Measurements from ENCODE around the gene APBA1.

APBA1 gene

DNA sequence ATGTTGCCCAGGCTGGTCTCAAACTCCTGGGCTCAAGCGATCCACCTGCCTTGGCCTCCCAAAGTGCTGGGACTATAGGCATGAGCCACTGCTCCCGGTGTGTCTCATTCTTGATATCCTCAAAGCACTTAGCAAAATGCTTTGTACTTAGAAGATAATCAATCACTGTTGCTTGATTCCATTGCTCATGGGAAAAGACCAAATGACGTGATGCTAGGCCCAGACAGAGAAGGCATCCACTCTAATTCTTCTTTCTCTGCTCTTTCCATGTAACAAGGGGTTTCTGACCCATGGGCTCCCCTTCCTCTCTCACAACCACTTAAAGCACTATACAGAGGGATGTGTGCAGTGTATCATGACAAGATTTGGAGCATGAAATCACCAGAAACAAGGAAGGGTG, 83.0 kb downstream of the APBA1 start:
- TF ChIP-seq FOXP2 (optimal IDR thresholded peaks at IDR 0.05; ENCODE audit: borderline replicate concordance, extremely low read depth, extremely low read length, insufficient read depth): no peak
- no peak for TF ChIP-seq TAF1 (IDR thresholded peaks at IDR 0.05; ENCODE audit: borderline replicate concordance, insufficient read depth, low read length)

DNA sequence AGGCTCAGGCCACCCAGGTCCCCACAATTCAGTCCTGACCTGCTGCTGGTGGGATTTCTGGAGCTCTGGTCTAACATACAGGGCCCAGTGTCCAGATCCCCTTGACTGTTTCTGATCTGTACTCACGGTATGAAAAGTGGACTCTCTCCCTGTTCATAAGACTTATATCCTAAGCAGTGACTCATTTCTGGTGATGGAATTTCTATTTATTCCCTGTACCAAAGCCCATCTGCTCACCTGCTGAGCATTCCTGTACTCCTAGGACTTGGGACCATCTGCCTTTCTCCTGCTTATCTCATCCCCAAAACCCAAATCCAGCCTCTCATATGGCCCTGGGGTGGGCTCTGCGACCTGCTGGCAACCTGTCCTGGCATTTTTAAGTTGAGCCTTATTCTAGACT, 86.6 kb downstream of the APBA1 start:
- TF ChIP-seq REST (IDR thresholded peaks at IDR 0.05; ENCODE audit: insufficient read depth in 1 of 2, low read depth in 2 of 2, low read length in 2 of 2) (no peak), TAF1 (IDR thresholded peaks at IDR 0.05; ENCODE audit: borderline replicate concordance, insufficient read depth, low read length) (no peak), FOXP2 (optimal IDR thresholded peaks at IDR 0.05; ENCODE audit: borderline replicate concordance, extremely low read depth, extremely low read length, insufficient read depth) (no peak), POLR2AphosphoS5 (IDR thresholded peaks at IDR 0.05; ENCODE audit: low read depth, low read length) (no peak), SIN3A (IDR thresholded peaks at IDR 0.05; ENCODE audit: borderline replicate concordance, insufficient read depth, low read length) (no peak)

GRCh38 chr9:69584759-69585158, 87.4 kb downstream of the APBA1 start:
- TF ChIP-seq TAF1 (IDR thresholded peaks at IDR 0.05; ENCODE audit: borderline replicate concordance, insufficient read depth, low read length): no peak
- TF ChIP-seq REST (IDR thresholded peaks at IDR 0.05; ENCODE audit: insufficient read depth in 1 of 2, low read depth in 2 of 2, low read length in 2 of 2): no peak
- no peak for TF ChIP-seq POLR2AphosphoS5 (IDR thresholded peaks at IDR 0.05; ENCODE audit: low read depth, low read length)
- TF ChIP-seq FOXP2 (optimal IDR thresholded peaks at IDR 0.05; ENCODE audit: borderline replicate concordance, extremely low read depth, extremely low read length, insufficient read depth): no peak
- no peak for TF ChIP-seq SIN3A (IDR thresholded peaks at IDR 0.05; ENCODE audit: borderline replicate concordance, insufficient read depth, low read length)

GRCh38 chr9:69583645-69584234, 88.4 kb downstream of the APBA1 start:
- TF ChIP-seq FOXP2 (optimal IDR thresholded peaks at IDR 0.05; ENCODE audit: borderline replicate concordance, extremely low read depth, extremely low read length, insufficient read depth) (no peak), POLR2AphosphoS5 (IDR thresholded peaks at IDR 0.05; ENCODE audit: low read depth, low read length) (no peak), SIN3A (IDR thresholded peaks at IDR 0.05; ENCODE audit: borderline replicate concordance, insufficient read depth, low read length) (no peak), REST (IDR thresholded peaks at IDR 0.05; ENCODE audit: insufficient read depth in 1 of 2, low read depth in 2 of 2, low read length in 2 of 2) (no peak), TAF1 (IDR thresholded peaks at IDR 0.05; ENCODE audit: borderline replicate concordance, insufficient read depth, low read length) (no peak)

GRCh38 chr9:69582544-69583297, 89.5 kb downstream of the APBA1 start:
- TF ChIP-seq TAF1 (IDR thresholded peaks at IDR 0.05; ENCODE audit: borderline replicate concordance, insufficient read depth, low read length) (no peak), FOXP2 (optimal IDR thresholded peaks at IDR 0.05; ENCODE audit: borderline replicate concordance, extremely low read depth, extremely low read length, insufficient read depth) (no peak), SIN3A (IDR thresholded peaks at IDR 0.05; ENCODE audit: borderline replicate concordance, insufficient read depth, low read length) (no peak), POLR2AphosphoS5 (IDR thresholded peaks at IDR 0.05; ENCODE audit: low read depth, low read length) (no peak), REST (IDR thresholded peaks at IDR 0.05; ENCODE audit: insufficient read depth in 1 of 2, low read depth in 2 of 2, low read length in 2 of 2) (no peak)

All from PFSK-1 (cell line).